Stimulated activated CD4-positive, alpha-beta T cell treated with anti-CD3 and anti-CD28 coated beads, Interleukin-12 subunit alpha, Interleukin-12 subunit beta, amount 100 ng/mL, for 4 hours (primary cell): ENCODE results near the gene FBXO42.
A peak's percentile ranks its signal among the peaks of the same experiment; 100 is the strongest.
"Not testable (repeated sequence)": the region's sequence is repeated elsewhere in the genome, so short reads cannot be mapped to it uniquely, and the experiment has no call there.

Experiments
- DNase-seq: peaks from one replicate; pipeline ENCODE4 v3.0.0-alpha.2; 2020

FBXO42 gene

DNA sequence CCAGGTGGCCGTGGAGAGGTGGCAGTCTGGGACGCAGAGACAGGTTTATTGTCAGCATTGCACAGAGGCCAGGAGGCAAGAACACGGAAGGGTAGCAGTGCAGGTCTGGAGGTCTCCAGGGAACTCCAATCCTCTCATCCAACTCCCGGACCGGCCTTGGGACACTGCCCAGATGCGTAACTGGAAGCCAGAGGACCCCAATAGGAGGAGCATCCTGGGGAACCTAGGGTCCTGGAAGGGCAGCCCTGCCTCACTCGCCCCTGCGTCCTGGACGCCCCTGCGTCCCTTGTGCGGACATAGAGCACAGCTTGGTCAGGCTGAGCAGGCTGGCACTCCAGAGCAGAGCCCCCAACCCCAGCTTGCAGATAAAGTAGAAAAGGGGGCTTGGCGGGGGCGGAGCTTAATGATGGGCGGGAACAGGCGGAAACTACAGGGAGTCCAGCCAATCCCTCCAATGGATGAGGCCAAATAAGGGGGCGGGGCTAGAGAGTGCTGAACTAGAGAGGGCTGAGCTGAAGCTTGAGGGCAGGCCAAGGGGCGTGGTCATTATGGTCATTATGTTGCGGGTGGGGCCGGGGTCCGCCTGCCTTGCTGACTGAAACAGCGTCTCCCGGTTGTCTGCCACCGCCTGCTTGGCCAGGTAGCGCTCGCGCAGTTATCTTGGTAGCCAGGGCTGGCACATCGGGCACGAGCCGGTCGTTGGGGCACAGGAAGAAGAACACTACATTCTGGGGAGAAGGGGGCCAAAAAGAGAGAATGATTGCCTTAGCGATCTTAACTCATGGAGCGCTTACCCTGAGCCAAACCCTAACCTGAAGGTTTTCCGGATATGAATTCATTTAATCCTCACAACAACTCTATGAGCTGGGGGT, 136.2 kb downstream of the FBXO42 start:
- peak; percentile 39 for DNase-seq

GRCh38 chr1:16215240-16215639, 137.0 kb downstream of the FBXO42 start:
- DNase-seq: not testable (repeated sequence)

- not testable (repeated sequence) for DNase-seq
These were observed 138.7 kb downstream of the FBXO42 start for GRCh38 chr1:16213544-16213943.

DNA sequence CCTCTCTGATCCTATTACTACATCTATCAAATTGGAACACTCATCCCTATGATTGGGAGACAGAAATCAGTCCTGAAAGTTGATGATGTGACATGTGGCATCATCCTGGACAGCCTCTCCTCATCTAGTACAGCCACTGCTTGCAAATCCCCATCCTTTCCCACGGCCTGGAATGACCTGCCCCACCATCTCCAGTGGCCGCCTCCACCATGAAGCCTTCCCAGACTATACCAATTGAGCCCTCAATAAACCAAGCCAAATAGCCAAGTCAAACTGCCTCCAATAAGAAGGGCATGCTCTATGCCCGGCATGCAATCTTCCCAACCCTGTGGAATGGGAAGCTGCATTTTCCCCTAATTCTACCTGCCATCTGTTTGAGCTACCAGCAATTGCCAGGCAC, 139.3 kb downstream of the FBXO42 start:
- no peak for DNase-seq

DNA sequence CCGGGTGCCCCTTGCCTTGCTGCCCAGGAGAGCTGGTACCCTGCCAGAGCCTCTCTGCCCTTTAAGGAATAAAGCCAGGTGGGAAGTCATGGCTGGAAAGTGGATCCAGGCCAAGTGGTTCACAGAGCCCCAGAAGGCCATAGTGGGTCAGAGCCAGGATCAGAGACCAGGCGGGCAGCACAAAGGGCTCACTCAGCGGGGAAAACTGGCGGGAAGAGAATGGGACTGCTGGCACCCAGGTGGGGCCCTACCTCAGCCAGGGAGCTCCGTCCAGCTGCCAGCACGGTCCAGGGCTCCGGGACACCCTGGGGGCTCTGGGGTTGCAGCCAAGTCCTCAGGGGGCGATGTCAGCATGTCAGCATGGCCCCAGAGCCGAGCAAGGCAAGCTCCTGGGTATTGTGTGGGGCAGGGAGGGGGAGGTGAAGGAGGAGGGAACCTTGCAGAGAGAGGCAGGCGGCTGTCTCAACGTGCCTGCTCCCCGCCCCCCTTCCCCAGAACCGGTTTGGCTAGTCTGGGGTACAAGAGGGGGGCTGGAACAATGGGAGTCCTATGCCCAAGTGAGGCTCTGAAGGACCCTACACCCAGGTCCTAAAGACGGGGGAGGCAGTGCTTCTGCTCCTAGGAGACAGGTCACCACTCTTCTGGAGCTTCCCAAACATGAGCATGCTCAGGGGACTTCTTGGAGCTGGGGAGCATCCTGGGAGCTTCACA, 139.9 kb downstream of the FBXO42 start, which contains the start of gene ARHGEF19:
ARHGEF19 (minus strand) TSS at position 402 of the 711 bp plus-strand sequence. CDS start 3,598 bp downstream, outside the sequence.
- DNase-seq: no peak

- DNase-seq: no peak
These were observed 140.5 kb downstream of the FBXO42 start for GRCh38 chr1:16211824-16212223.

DNA sequence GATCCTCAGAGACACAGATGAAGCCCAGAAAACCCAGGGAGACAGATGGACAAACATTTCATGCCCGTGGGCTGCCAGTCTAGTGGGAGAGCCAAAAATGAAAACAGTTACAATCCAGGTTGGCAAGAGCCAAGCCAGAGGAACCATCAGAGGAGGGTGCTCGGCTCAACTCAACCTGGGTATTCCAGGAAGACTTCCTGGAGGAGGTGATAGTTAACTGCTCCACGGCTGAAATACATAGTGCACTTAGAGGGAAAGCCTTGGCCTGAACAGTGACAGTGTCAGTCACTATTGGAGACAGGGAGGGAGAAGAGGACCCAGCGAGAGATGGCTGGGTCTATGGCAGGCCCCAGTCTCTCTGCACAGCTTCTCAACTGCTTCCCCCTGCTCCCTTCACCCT, 141.7 kb downstream of the FBXO42 start:
- no peak for DNase-seq

DNA sequence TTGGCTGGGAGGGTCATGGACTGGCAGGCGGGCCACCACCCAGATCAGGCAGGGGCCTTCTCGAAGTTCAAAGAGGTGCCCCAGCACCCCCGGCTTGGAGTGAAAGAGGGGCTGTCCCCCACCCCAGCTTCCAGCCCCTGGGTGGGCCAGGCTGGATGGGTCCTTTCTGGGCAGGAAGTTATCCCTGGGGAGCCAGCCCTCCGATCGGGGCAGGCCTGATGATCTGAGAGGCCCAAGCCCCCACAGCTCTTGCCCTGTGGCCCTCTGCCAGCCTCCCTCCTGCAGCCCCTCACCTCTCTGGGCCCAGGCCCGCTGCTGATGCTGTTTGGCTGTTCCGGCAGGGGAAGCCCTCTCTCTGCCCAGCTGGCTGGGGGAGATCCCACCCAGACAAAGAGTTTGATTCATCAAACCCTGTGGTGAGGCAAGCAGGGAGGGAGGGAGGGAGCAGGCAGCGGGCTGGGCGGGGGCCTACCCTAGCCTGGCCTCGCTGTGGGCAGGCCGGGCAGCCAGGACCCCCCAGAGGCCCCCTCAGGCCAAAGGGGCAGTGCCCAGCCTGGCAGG, 142.4 kb downstream of the FBXO42 start:
- DNase-seq: no peak

DNA sequence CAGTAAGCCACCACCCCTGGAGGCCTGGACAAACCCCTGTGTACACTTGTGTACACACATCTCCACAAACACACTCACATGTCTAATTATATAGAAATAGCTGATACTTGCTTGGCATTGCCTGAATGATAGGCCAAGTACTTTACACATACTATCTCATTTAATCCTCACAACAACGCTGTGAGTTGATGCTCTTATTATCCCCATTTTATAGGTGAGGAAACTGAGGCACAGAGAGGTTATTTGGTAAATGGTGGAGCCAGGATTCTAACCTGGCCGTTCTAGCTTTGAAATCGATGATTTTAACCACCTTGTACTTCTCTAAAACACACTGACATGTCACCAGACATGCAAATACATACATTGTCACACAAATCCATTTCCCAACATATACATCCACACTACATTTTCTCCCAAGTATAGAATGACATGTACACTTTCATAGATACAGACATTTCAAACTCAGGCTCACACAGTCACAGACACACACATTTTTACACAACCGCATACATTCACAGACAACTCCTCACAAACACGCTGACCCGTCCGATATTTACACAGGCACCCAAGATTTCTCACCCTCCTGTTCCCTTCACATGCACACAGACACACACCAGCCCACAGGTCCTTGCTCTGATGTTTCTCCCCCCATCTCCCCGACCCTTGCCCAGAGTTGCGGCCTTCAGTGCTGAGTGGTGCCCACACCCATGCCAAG, 143.0 kb downstream of the FBXO42 start:
- no peak for DNase-seq

- no peak for DNase-seq
These were observed 143.9 kb downstream of the FBXO42 start for GRCh38 chr1:16208270-16208987.

DNA sequence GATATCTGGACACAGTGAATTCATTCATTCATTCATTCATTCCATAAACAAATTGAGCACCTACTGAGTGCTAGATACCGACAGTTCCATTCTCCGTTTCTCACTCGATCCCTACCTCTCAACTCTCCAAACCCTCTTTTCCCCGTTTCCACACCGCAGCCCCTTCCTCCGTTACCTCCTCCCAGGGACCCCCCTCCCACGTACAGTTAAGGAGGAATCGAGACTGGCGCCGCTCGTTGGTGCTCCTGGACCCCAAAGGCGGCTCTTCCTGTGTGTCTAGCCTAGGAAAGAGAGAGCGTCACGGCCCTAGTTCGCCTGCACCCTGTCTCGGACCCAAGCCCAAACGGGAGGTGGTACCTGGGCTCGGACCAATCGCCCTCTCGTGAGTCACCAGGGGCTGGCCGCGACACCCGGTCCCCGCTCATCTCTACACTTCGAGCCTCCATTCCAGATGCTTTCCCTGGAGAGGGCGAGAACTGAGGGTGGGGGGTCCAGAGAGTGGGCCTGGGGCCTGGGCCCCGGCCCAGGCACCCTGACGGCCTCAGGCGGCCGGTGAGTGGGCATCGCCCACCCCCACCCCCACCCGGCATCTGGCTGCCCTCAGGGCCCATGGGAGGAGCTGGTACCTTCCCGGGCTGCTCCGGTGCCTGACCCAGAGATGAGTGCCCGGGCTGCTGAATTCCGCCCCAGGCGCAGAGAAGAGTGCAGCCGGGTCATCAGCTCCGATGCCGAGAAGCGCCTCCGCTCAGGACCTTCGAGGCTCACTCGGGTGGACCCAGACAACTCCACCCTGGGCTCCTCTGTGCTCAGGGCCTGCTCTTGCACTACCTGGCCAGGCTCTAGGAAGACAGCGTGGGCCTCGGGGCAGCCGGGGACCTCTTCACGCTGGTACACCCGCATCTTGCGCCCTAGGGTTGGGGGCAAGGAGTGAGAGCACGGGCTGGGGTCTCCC, 144.7 kb downstream of the FBXO42 start:
- no peak for DNase-seq

GRCh38 chr1:16206547-16207317, 145.5 kb downstream of the FBXO42 start:
- peak; percentile 91 for DNase-seq

DNA sequence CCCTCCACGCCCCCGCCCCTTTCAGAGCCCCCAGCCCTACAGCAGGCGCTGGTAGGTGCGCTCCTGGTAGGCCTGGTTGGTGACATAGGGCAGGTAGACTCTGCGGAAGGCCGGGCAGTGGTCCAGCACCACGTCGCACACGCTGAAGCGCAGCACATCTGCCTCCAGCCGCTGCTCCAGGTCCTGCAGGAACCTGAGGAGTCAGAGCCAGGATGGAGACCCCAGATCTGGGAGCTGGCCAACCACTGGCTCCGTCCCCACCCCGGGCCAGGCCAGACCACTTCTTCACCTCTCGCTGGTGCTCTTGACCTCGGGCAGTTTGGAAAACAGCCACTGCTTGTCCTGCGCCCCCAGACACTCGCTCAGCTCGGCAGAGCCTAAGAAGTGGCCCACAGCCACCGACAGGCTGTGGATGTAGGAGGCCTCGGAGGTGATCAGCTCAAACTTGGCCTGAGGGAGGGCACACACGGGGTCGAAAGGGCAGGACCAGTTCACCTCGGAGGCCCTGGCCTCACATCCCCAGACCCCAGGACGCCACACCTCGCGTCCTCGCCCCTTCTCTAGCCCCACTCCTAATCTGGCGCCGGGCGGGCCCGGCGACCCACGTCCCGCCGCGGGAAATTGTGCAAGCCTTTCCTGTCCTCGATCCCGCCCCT, 146.3 kb downstream of the FBXO42 start:
- DNase-seq: no peak

DNA sequence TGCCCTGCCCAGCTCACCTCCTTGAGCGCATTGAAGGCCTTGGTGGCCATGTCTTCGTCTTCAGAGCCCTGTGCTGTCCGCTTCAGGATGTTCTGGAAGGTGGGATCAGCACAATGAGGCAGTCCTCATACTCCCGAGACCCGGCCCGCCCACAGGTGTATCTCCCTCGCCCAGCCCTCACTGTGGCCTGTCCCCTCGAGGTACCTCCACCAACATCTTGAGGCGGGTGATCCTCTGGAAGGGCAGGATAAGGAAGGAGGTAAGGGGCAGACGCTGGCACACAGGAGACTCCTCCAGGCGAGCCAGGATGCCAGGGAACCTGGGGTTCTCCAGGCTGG, 147.0 kb downstream of the FBXO42 start:
- no peak for DNase-seq

- no peak for DNase-seq
These were observed 147.5 kb downstream of the FBXO42 start for GRCh38 chr1:16204634-16205333.

DNA sequence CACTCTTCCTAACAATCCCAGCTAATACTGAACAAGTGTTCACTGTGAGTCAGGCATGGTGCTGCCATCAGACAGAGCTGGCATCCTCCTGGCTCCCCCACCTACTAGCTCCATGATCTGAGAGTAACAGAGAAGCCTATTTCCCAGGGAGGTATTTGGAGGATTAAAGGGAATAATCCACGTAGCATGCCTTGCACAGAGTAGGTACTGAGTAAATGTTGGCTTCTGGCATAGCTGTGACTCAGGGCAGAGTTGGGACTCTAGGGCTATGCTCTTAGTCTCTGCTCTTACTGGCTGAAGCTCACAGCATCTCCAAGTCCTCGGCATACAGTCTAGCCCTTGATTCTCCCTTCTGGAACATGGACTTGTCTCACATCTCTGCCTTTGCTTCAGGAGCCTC, 148.1 kb downstream of the FBXO42 start:
- no peak for DNase-seq

DNA sequence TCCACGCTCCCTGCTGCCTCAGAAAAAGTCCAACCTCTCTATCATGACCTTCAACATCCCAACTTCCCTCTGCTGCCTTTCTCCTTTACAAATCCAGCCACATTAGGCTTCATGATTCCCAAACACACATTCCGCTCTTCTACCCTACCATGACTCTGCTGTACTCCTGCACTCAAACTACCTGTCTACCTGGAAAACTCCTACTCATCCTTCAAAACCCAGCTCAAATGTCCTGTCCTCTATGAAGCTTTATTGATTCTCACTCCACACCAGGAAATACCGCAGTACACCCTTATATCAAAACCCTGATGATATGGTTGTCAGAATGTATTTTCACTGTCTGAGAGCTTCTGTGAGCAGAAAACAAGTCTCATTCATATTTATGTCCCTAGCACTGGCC, 148.7 kb downstream of the FBXO42 start:
- DNase-seq: no peak

GRCh38 chr1:16202281-16203210, 149.7 kb downstream of the FBXO42 start:
- DNase-seq: no peak
